OCI-LY3 (cell line): Measurements from ENCODE around the gene CAT.

Experiments used
- H2AFZ ChIP-seq: fragments of 200-600, 300-600 bp; shearing (Covaris generic); 2 replicates; pipeline ENCODE4 v1.6.0; 2014; ENCODE audit warnings: antibody characterized with exemption, low read depth, low read length
- H3K27ac ChIP-seq: fragments of 200-600, 300-600 bp; sonication (generic); 2 replicates; pipeline ENCODE4 v1.5.1; 2014; ENCODE audit warnings: mild to moderate bottlenecking, low read length, moderate library complexity, mixed read lengths
- H3K27me3 ChIP-seq: fragments of 200-600, 300-600 bp; sonication (generic); 2 replicates; pipeline ENCODE4 v1.6.1; 2014; ENCODE audit warnings: low read depth, low read length, mixed read lengths
- H3K36me3 ChIP-seq: fragments of 200-600, 300-600 bp; sonication (generic); replicated peaks from 2 replicates; pipeline ENCODE3; 2014; ENCODE audit warnings: low read depth, low read length, mixed read lengths
- H3K4me1 ChIP-seq: fragments of 300-600, 200-600 bp; sonication (generic); 2 replicates; pipeline ENCODE4 v1.6.1; 2014; ENCODE audit warnings: low read length, mixed read lengths
- H3K4me2 ChIP-seq: fragments of 200-600, 300-600 bp; sonication (generic); 2 replicates; pipeline ENCODE4 v1.6.1; 2014; ENCODE audit warnings: low read length, mixed read lengths
- H3K4me3 ChIP-seq: fragments of 300-600, 200-600 bp; sonication (generic); 2 replicates; pipeline ENCODE4 v1.5.1; 2014; ENCODE audit warnings: antibody characterized with exemption, mild to moderate bottlenecking, low read length, moderate library complexity
- H3K79me2 ChIP-seq: fragments of 300-600, 200-600 bp; shearing (Covaris generic); 2 replicates; pipeline ENCODE4 v1.6.1; 2014; ENCODE audit warnings: mild to moderate bottlenecking, low read length, mixed read lengths
- H3K9ac ChIP-seq: fragments of 300-600, 200-600 bp; shearing (Covaris generic); 2 replicates; pipeline ENCODE4 v1.6.0; 2014; ENCODE audit warnings: mild to moderate bottlenecking, low read length, moderate library complexity
- H3K9me3 ChIP-seq: fragments of 200-600, 300-600 bp; shearing (Covaris generic); 2 replicates; pipeline ENCODE4 v1.6.1; 2014; ENCODE audit warnings: low read length, mixed read lengths; ENCODE audit not compliant: insufficient read depth
- H4K20me1 ChIP-seq: fragments of 200-600, 300-600 bp; sonication (generic); 2 replicates; pipeline ENCODE4 v1.6.1; 2016; ENCODE audit warnings: low read length, mixed read lengths; ENCODE audit not compliant: insufficient read depth
- CTCF ChIP-seq: fragments of 200-600, 300-600 bp; sonication (generic); IDR thresholded peaks from 2 replicates; pipeline ENCODE4 v1.5.1; 2014; ENCODE audit warnings: antibody characterized with exemption, low read length, low read depth
- EZH2phosphoT487 ChIP-seq: fragments of 200-600 bp; shearing (Covaris generic); IDR thresholded peaks from 2 replicates; pipeline ENCODE4 v1.6.1; 2018; ENCODE audit warnings: antibody characterized with exemption, mixed run types, low read depth

Gene CAT

GRCh38 chr11:34425360-34425759 is 13.4 kb upstream of the CAT start:
- no peaks in the 10 kb centered on the region for H3K4me1 ChIP-seq
- H3K9me3 ChIP-seq, result no peaks in the 10 kb centered on the region
- no peak overlapping the region for H3K9ac ChIP-seq
- no peaks in the 10 kb centered on the region for H4K20me1 ChIP-seq
- H3K27me3 ChIP-seq, result peaks cover 4% of the 10 kb centered on the region; the same call in 1 of the 2 replicates
- no peak overlapping the region for H3K27ac ChIP-seq
- H2AFZ ChIP-seq, result no peak overlapping the region
- H3K79me2 ChIP-seq, result no peaks in the 10 kb centered on the region
- no peak overlapping the region for H3K4me3 ChIP-seq
- no peak overlapping the region for H3K4me2 ChIP-seq
- TF ChIP-seq CTCF, result no peak
- TF ChIP-seq EZH2phosphoT487, result no peak
- H3K36me3 ChIP-seq, result no peaks in the 10 kb centered on the region

GRCh38 chr11:34425867-34426266 is 12.9 kb upstream of the CAT start:
- Histone ChIP-seq H3K4me1 (no peaks in the 10 kb centered on the region), H3K9me3 (no peaks in the 10 kb centered on the region), H3K4me3 (no peak overlapping the region), H3K4me2 (no peak overlapping the region), H4K20me1 (no peaks in the 10 kb centered on the region), H3K27ac (no peak overlapping the region), H3K9ac (no peak overlapping the region), H3K27me3 (peaks cover 4% of the 10 kb centered on the region; the same call in 1 of the 2 replicates), H2AFZ (no peak overlapping the region), H3K36me3 (no peaks in the 10 kb centered on the region), H3K79me2 (no peaks in the 10 kb centered on the region)
- TF ChIP-seq CTCF (no peak), EZH2phosphoT487 (no peak)

- H3K27ac ChIP-seq, result no peak overlapping the region
- no peak for TF ChIP-seq CTCF
- no peak for TF ChIP-seq EZH2phosphoT487
Measured at GRCh38 chr11:34426766-34427185, 12.0 kb upstream of the CAT start.

GRCh38 chr11:34427186-34427805 is 11.4 kb upstream of the CAT start:
- Histone ChIP-seq H3K79me2 (no peaks in the 10 kb centered on the region), H4K20me1 (no peaks in the 10 kb centered on the region), H3K4me2 (no peak overlapping the region), H3K9ac (no peak overlapping the region), H2AFZ (no peak overlapping the region), H3K9me3 (no peaks in the 10 kb centered on the region), H3K27me3 (peaks cover 9% of the 10 kb centered on the region; the same call in 1 of the 2 replicates), H3K27ac (no peak overlapping the region), H3K4me3 (no peak overlapping the region), H3K36me3 (no peaks in the 10 kb centered on the region), H3K4me1 (no peaks in the 10 kb centered on the region)
- TF ChIP-seq CTCF (no peak), EZH2phosphoT487 (no peak)

More at GRCh38 chr11:34426766-34427185, 12.0 kb upstream of the CAT start:
- Histone ChIP-seq H3K9ac (no peak overlapping the region), H3K9me3 (no peaks in the 10 kb centered on the region), H3K27me3 (peaks cover 5% of the 10 kb centered on the region; the same call in 1 of the 2 replicates), H3K36me3 (no peaks in the 10 kb centered on the region), H3K4me3 (no peak overlapping the region), H3K4me1 (no peaks in the 10 kb centered on the region), H2AFZ (no peak overlapping the region), H4K20me1 (no peaks in the 10 kb centered on the region), H3K79me2 (no peaks in the 10 kb centered on the region), H3K4me2 (no peak overlapping the region)
